ENCODE data around the gene CHD2. TPM values are rescaled to one million over a fixed set of nuclear protein-coding genes. Genes with fewer than 3 reads are reported as not detected.

Gene CHD2
- polyA plus RNA-seq, 1 experiment = 38.2 TPM

DNA sequence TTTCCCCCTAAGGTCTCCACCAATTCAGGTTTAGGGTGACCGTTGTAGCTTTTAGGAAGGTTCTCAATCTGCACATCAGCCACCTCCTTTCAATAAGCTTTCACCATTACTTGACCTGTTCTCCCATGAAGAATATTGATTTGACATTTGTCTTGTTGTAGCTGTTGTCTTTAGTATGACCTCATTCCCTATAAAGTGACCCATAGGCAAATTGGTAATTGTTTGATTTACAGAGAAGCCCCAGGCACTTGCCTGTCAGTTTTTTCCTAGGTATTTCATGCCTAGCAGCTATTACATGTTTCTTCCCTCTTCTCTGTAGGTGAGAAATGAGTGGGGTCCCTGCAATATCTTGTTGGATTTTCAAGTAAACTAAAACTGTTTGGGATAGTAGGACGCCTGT lies 36.0 kb downstream of the CHD2 start:
- Histone ChIP-seq H3K36me3 (ENCODE audit: control insufficient read depth, insufficient read depth, low read length) (peaks cover 24% of the 10 kb centered on the region), H3K4me3 (ENCODE audit: low read depth, low read length) (no peak overlapping the region), H3K27me3 (ENCODE audit: control insufficient read depth, insufficient read depth, low read length) (no peaks in the 10 kb centered on the region)
- no peak for DNase-seq (ENCODE audit: low read depth)
- TF ChIP-seq CTCF (IDR thresholded peaks at IDR 0.05; ENCODE audit: insufficient read depth, low read depth, low read length) = no peak
- ChIA-PET POLR2A (no interaction called here), CTCF (interaction anchor here (0.8 to 1.5 kb wide), 5 partner anchors 15 to 139 kb away, joined by 3 to 4 read pairs (median 3); no protein-coding TSS in a partner anchor)

- no peak for TF ChIP-seq CTCF (IDR thresholded peaks at IDR 0.05; ENCODE audit: insufficient read depth, low read depth, low read length)
- Histone ChIP-seq H3K27me3 (ENCODE audit: control insufficient read depth, insufficient read depth, low read length) (no peaks in the 10 kb centered on the region), H3K4me3 (ENCODE audit: low read depth, low read length) (no peak overlapping the region), H3K36me3 (ENCODE audit: control insufficient read depth, insufficient read depth, low read length) (peaks cover 22% of the 10 kb centered on the region)
- no peak for DNase-seq (ENCODE audit: low read depth)
- POLR2A ChIA-PET = no interaction called here
- CTCF ChIA-PET = interaction anchor here (0.9 to 1.5 kb wide), 5 partner anchors 15 to 139 kb away, joined by 3 to 4 read pairs (median 4); no protein-coding TSS in a partner anchor
Observed at GRCh38 chr15:92936693-92937092, 36.6 kb downstream of the CHD2 start.

DNA sequence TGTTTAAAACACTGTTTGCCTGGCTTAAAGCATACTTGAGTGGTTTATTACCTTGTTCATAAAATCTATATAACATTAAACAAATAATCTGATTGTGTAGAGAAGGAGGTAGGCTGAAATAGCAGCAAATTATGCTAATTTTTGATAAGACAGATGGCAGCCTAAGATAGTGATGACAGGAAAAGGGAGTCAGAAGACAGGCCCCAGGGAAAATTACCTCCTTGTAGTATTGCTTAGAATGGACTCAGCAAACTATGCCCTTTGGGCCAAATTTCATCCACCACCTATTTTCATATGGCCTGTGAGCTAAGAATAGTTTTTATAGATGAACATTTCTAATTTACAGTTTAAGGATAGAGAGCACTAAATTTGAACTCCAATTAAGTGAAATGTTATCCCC lies 37.8 kb downstream of the CHD2 start:
- DNase-seq (ENCODE audit: low read depth) = no peak
- ChIA-PET POLR2A (no interaction called here), CTCF (interaction anchor here (1.2 kb wide), 1 partner anchor 141 kb away, joined by 4 read pairs; no protein-coding TSS in a partner anchor)
- Histone ChIP-seq H3K27me3 (ENCODE audit: control insufficient read depth, insufficient read depth, low read length) (no peaks in the 10 kb centered on the region), H3K36me3 (ENCODE audit: control insufficient read depth, insufficient read depth, low read length) (peaks cover 23% of the 10 kb centered on the region), H3K4me3 (ENCODE audit: low read depth, low read length) (no peak overlapping the region)
- no peak for TF ChIP-seq CTCF (IDR thresholded peaks at IDR 0.05; ENCODE audit: insufficient read depth, low read depth, low read length)

- Histone ChIP-seq H3K36me3 (ENCODE audit: control insufficient read depth, insufficient read depth, low read length) (peaks cover 25% of the 10 kb centered on the region), H3K27me3 (ENCODE audit: control insufficient read depth, insufficient read depth, low read length) (no peaks in the 10 kb centered on the region), H3K4me3 (ENCODE audit: low read depth, low read length) (no peak overlapping the region)
- no peak for DNase-seq (ENCODE audit: low read depth)
- TF ChIP-seq CTCF (IDR thresholded peaks at IDR 0.05; ENCODE audit: insufficient read depth, low read depth, low read length) = peak; percentile 24
- CTCF ChIA-PET = no interaction called here
- POLR2A ChIA-PET = no interaction called here
Observed at GRCh38 chr15:92938387-92938786, 38.3 kb downstream of the CHD2 start.

GRCh38 chr15:92941668-92942067 lies 41.5 kb downstream of the CHD2 start:
- no peak for TF ChIP-seq CTCF (IDR thresholded peaks at IDR 0.05; ENCODE audit: insufficient read depth, low read depth, low read length)
- ChIA-PET CTCF (interaction anchor here (1.5 kb wide), 1 partner anchor 9 kb away, joined by 5 read pairs; no protein-coding TSS in a partner anchor), POLR2A (interaction anchor here (0.7 kb wide), 1 partner anchor 140 kb away, joined by 5 read pairs; no protein-coding TSS in a partner anchor)

More at GRCh38 chr15:92941668-92942067, 41.5 kb downstream of the CHD2 start:
- Histone ChIP-seq H3K4me3 (ENCODE audit: low read depth, low read length) (no peak overlapping the region), H3K27me3 (ENCODE audit: control insufficient read depth, insufficient read depth, low read length) (no peaks in the 10 kb centered on the region), H3K36me3 (ENCODE audit: control insufficient read depth, insufficient read depth, low read length) (peaks cover 25% of the 10 kb centered on the region)
- DNase-seq (ENCODE audit: low read depth) = no peak

All from BJ (cell line).